GM19328 (cell line): ENCODE results near the gene MYH6.
"Not testable (repeated sequence)": the region's sequence is repeated elsewhere in the genome, so short reads cannot be mapped to it uniquely, and the experiment has no call there.

Experiments
- ATAC-seq: cut with Tn5 transposase; IDR thresholded peaks from one replicate; pipeline ENCODE4 v1.9.1; 2021; ENCODE audit warnings: mild to moderate bottlenecking, moderate library complexity; ENCODE audit not compliant: unreplicated experiment

Gene MYH6

GRCh38 chr14:23436327-23437132 is 28.5 kb upstream of the MYH6 start:
- no peak for ATAC-seq

GRCh38 chr14:23435543-23436326 is 27.7 kb upstream of the MYH6 start, which contains the start of gene MYH7:
Gene MYH7 (minus strand): TSS chr14:23435660. CDS start chr14:23433732, 1,928 bp downstream.
- no peak for ATAC-seq

- ATAC-seq, result no peak
Measured at GRCh38 chr14:23434488-23435222, 26.6 kb upstream of the MYH6 start.

- ATAC-seq, result no peak
Measured at GRCh38 chr14:23433457-23433856, 25.4 kb upstream of the MYH6 start.

GRCh38 chr14:23432946-23433345 is 24.9 kb upstream of the MYH6 start:
- no peak for ATAC-seq

- ATAC-seq, result no peak
Measured at GRCh38 chr14:23432102-23432925, 24.2 kb upstream of the MYH6 start.

GRCh38 chr14:23431486-23431885 is 23.4 kb upstream of the MYH6 start:
- no peak for ATAC-seq

GRCh38 chr14:23430723-23431085 is 22.6 kb upstream of the MYH6 start:
- no peak for ATAC-seq

GRCh38 chr14:23430016-23430722 is 22.1 kb upstream of the MYH6 start:
- ATAC-seq, result no peak

- no peak for ATAC-seq
Measured at GRCh38 chr14:23428686-23429495, 20.8 kb upstream of the MYH6 start.

GRCh38 chr14:23425798-23426197 is 17.7 kb upstream of the MYH6 start:
- ATAC-seq, result not testable (repeated sequence)

GRCh38 chr14:23425169-23425568 is 17.1 kb upstream of the MYH6 start:
- ATAC-seq, result no peak

- ATAC-seq, result no peak
Measured at GRCh38 chr14:23423657-23424056, 15.6 kb upstream of the MYH6 start.

GRCh38 chr14:23421594-23421993 is 13.5 kb upstream of the MYH6 start:
- no peak for ATAC-seq

- not testable (repeated sequence) for ATAC-seq
Measured at GRCh38 chr14:23419646-23420045, 11.6 kb upstream of the MYH6 start.

- ATAC-seq, result no peak
Measured at GRCh38 chr14:23418021-23418420, 9.9 kb upstream of the MYH6 start.

- ATAC-seq, result not testable (repeated sequence)
Measured at GRCh38 chr14:23417269-23417668, 9.2 kb upstream of the MYH6 start.

GRCh38 chr14:23416801-23417200 is 8.7 kb upstream of the MYH6 start:
- ATAC-seq, result no peak
